Measurements from ENCODE around the gene MBLAC1. TPM values are rescaled to one million over a fixed set of nuclear protein-coding genes. Genes with fewer than 3 reads are reported as not detected.

The MBLAC1 gene
- polyA plus RNA-seq, 1 donor from 2014 or later, result 6.4 TPM

DNA sequence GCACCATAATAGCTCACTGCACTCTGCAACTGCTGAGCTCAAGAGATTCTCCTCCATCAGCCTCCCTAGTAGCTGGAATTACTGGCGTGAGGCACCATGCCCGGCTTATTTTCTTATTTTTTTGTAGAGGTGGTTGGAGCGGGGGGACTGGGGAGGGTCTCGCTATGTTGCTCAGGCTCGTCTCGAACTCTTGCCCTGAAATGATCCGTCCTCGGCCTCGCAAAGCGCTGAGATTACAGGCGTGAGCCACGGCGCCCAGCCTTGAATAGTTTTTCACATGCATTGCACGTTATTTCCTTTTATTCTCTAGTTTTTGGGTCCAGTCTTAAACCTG is 21.4 kb downstream of the MBLAC1 start:
- Histone ChIP-seq H3K9me3 (ENCODE audit: low read length) (no peaks in the 10 kb centered on the region), H3K79me2 (replicated peaks; ENCODE audit: insufficient read depth, low read length) (peaks cover 14% of the 10 kb centered on the region), H3K9ac (ENCODE audit: low read length) (peak overlapping the region; percentile 68), H3K36me3 (ENCODE audit: insufficient read depth, low read length) (no peaks in the 10 kb centered on the region), H3F3A (ENCODE audit: insufficient read depth, low read length, poor library complexity, severe bottlenecking) (no peaks in the 10 kb centered on the region), H3K4me3 (ENCODE audit: low read length) (peak overlapping the region; percentile 90), H3K27ac (ENCODE audit: low read length) (peak overlapping the region; percentile 92), H2AFZ (ENCODE audit: low read depth, low read length) (peak overlapping the region; percentile 97), H3K27me3 (ENCODE audit: insufficient read depth, low read depth, low read length) (no peaks in the 10 kb centered on the region), H3K9me2 (ENCODE audit: insufficient read depth, low read length) (no peaks in the 10 kb centered on the region), H4K20me1 (ENCODE audit: insufficient read depth) (no peaks in the 10 kb centered on the region), H3K4me2 (ENCODE audit: low read length) (peak overlapping the region; percentile 42)
- TF ChIP-seq, protein P1, sequence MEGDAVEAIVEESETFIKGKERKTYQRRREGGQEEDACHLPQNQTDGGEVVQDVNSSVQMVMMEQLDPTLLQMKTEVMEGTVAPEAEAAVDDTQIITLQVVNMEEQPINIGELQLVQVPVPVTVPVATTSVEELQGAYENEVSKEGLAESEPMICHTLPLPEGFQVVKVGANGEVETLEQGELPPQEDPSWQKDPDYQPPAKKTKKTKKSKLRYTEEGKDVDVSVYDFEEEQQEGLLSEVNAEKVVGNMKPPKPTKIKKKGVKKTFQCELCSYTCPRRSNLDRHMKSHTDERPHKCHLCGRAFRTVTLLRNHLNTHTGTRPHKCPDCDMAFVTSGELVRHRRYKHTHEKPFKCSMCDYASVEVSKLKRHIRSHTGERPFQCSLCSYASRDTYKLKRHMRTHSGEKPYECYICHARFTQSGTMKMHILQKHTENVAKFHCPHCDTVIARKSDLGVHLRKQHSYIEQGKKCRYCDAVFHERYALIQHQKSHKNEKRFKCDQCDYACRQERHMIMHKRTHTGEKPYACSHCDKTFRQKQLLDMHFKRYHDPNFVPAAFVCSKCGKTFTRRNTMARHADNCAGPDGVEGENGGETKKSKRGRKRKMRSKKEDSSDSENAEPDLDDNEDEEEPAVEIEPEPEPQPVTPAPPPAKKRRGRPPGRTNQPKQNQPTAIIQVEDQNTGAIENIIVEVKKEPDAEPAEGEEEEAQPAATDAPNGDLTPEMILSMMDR (IDR thresholded peaks at IDR 0.05; ENCODE audit: poor library complexity, severe bottlenecking), result no peak
- TF ChIP-seq EP300 (conservative IDR thresholded peaks at IDR 0.05; ENCODE audit: poor library complexity, severe bottlenecking) (no peak), MXI1 (conservative IDR thresholded peaks at IDR 0.05; ENCODE audit: poor library complexity, severe bottlenecking) (no peak), POLR2AphosphoS5 (IDR thresholded peaks at IDR 0.05) (no peak), TAF1 (IDR thresholded peaks at IDR 0.05; ENCODE audit: low read depth) (no peak), EZH2 (IDR thresholded peaks at IDR 0.05; ENCODE audit: borderline replicate concordance, insufficient read depth, low read length, poor library complexity, severe bottlenecking) (no peak), RAD21 (conservative IDR thresholded peaks at IDR 0.05) (no peak), SMC3 (conservative IDR thresholded peaks at IDR 0.05; ENCODE audit: poor library complexity) (no peak)
- TF ChIP-seq, protein P2, sequence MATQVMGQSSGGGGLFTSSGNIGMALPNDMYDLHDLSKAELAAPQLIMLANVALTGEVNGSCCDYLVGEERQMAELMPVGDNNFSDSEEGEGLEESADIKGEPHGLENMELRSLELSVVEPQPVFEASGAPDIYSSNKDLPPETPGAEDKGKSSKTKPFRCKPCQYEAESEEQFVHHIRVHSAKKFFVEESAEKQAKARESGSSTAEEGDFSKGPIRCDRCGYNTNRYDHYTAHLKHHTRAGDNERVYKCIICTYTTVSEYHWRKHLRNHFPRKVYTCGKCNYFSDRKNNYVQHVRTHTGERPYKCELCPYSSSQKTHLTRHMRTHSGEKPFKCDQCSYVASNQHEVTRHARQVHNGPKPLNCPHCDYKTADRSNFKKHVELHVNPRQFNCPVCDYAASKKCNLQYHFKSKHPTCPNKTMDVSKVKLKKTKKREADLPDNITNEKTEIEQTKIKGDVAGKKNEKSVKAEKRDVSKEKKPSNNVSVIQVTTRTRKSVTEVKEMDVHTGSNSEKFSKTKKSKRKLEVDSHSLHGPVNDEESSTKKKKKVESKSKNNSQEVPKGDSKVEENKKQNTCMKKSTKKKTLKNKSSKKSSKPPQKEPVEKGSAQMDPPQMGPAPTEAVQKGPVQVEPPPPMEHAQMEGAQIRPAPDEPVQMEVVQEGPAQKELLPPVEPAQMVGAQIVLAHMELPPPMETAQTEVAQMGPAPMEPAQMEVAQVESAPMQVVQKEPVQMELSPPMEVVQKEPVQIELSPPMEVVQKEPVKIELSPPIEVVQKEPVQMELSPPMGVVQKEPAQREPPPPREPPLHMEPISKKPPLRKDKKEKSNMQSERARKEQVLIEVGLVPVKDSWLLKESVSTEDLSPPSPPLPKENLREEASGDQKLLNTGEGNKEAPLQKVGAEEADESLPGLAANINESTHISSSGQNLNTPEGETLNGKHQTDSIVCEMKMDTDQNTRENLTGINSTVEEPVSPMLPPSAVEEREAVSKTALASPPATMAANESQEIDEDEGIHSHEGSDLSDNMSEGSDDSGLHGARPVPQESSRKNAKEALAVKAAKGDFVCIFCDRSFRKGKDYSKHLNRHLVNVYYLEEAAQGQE (IDR thresholded peaks at IDR 0.05; ENCODE audit: borderline replicate concordance), result no peak

DNA sequence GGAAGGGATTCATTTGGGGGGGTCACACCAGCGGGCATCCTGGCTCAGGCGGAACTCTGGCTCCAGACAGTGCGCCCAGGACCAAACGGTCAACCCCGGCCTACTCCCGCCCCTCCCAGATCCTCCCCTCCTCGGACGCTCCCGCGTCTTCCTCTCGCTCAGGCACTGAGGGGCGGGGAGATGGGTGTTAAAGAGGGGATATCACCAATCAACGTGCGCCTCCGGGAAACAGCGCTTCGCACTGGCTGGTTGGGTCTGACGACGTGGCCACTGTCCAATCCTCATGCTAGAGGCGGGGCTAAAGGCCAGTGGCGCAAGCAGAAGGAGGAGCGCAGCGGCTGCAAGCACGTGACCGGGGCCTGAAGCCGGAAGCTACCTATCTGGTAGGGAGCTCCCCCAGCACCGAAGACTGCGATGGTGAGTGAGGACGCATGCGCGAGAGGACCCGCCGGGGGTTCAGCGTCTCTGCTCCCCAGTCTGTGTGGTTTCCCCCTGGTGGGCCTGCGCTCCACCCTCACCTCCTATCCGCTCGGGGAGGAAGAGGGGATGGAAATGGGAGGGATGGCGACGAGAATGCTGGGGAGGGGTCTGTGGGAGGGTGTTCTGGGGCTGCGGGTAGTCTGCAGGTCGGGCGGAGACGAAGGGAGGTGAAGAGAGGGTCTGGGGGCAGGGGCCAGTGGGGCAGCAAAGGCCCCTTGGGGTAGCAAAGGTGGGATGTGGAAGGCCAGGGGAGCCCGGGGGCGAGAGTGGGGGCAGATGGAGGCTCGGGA is 22.0 kb downstream of the MBLAC1 start, which contains the start of gene LAMTOR4:
TSS of gene LAMTOR4 (plus strand) at position 360 of the 770 bp plus-strand sequence. CDS start at position 415, 55 bp downstream.
- Histone ChIP-seq H4K20me1 (ENCODE audit: insufficient read depth) (no peaks in the 10 kb centered on the region), H3K79me2 (replicated peaks; ENCODE audit: insufficient read depth, low read length) (peaks cover 14% of the 10 kb centered on the region), H2AFZ (ENCODE audit: low read depth, low read length) (peak within 1 kb of the TSS; percentile 97), H3K9me2 (ENCODE audit: insufficient read depth, low read length) (no peaks in the 10 kb centered on the region), H3F3A (ENCODE audit: insufficient read depth, low read length, poor library complexity, severe bottlenecking) (no peaks in the 10 kb centered on the region), H3K4me2 (ENCODE audit: low read length) (peak within 1 kb of the TSS; percentile 95), H3K27me3 (ENCODE audit: insufficient read depth, low read depth, low read length) (no peaks in the 10 kb centered on the region), H3K36me3 (ENCODE audit: insufficient read depth, low read length) (no peaks in the 10 kb centered on the region), H3K9ac (ENCODE audit: low read length) (peak within 1 kb of the TSS; percentile 99), H3K9me3 (ENCODE audit: low read length) (no peaks in the 10 kb centered on the region), H3K4me3 (ENCODE audit: low read length) (peak within 1 kb of the TSS; percentile 90), H3K27ac (ENCODE audit: low read length) (peak within 1 kb of the TSS; percentile 92)
- TF ChIP-seq, protein P1 (IDR thresholded peaks at IDR 0.05; ENCODE audit: poor library complexity, severe bottlenecking), result peak; percentile 57
- peak; percentile 64 for TF ChIP-seq TAF1 (IDR thresholded peaks at IDR 0.05; ENCODE audit: low read depth)
- no peak for TF ChIP-seq EZH2 (IDR thresholded peaks at IDR 0.05; ENCODE audit: borderline replicate concordance, insufficient read depth, low read length, poor library complexity, severe bottlenecking)
- TF ChIP-seq, protein P2 (IDR thresholded peaks at IDR 0.05; ENCODE audit: borderline replicate concordance), result no peak
- no peak for TF ChIP-seq RAD21 (conservative IDR thresholded peaks at IDR 0.05)
- peak; percentile 63 for TF ChIP-seq MXI1 (conservative IDR thresholded peaks at IDR 0.05; ENCODE audit: poor library complexity, severe bottlenecking)
- peak; percentile 13 for TF ChIP-seq EP300 (conservative IDR thresholded peaks at IDR 0.05; ENCODE audit: poor library complexity, severe bottlenecking)
- TF ChIP-seq POLR2AphosphoS5 (IDR thresholded peaks at IDR 0.05), result peak; percentile 81
- peak; percentile 41 for TF ChIP-seq SMC3 (conservative IDR thresholded peaks at IDR 0.05; ENCODE audit: poor library complexity)

All from neural cell (in vitro differentiated cells).